Bronchial epithelial cell (primary cell): Measurements from ENCODE around the gene FASTK. TPM values are rescaled to one million over a fixed set of nuclear protein-coding genes. Genes with fewer than 3 reads are reported as not detected.

Source experiments
- DNase-seq: peaks from one replicate; pipeline ENCODE4 v3.0.0-alpha.2; 2010; ENCODE audit warnings: low read depth
- FAIRE-seq: peaks from 2 replicates; lab custom pipeline; 2011; peaks lifted over from hg19 to GRCh38; lab: Jason Lieb, UNC
- H3K27me3 ChIP-seq: 2 replicates; pipeline ENCODE4 v1.5.1; 2011; ENCODE audit warnings: low read length; ENCODE audit not compliant: control insufficient read depth, insufficient read depth
- H3K36me3 ChIP-seq: 2 replicates; pipeline ENCODE4 v1.5.1; 2011; ENCODE audit warnings: low read length; ENCODE audit not compliant: control insufficient read depth, insufficient read depth
- H3K4me3 ChIP-seq: 2 replicates; pipeline ENCODE4 v1.5.1; 2011; ENCODE audit warnings: mild to moderate bottlenecking, low read depth, low read length, control low read depth
- CTCF ChIP-seq: IDR thresholded peaks from 2 replicates; pipeline ENCODE4 v1.5.1; 2011; ENCODE audit warnings: mild to moderate bottlenecking, moderate library complexity, low read length, control low read depth, inconsistent platforms; ENCODE audit not compliant: insufficient read depth, severe bottlenecking
- total RNA-seq: library from RNA; depleted of rRNA; stranded (reverse); fragments of >200 nt; gene quantifications from 2 replicates; pipeline ENCODE4 v1.2.1, GENCODE V29; 2014

The FASTK gene
- total RNA-seq, 1 donor from 2014 or later: 51.6 TPM

GRCh38 chr7:151099486-151100211 is 19.0 kb upstream of the FASTK start:
- Histone ChIP-seq H3K4me3 (no peak overlapping the region), H3K36me3 (peaks cover 3% of the 10 kb centered on the region), H3K27me3 (no peaks in the 10 kb centered on the region)
- DNase-seq (no peak), FAIRE-seq (no peak)
- TF ChIP-seq CTCF: no peak

- Histone ChIP-seq H3K36me3 (peaks cover 2% of the 10 kb centered on the region), H3K27me3 (no peaks in the 10 kb centered on the region), H3K4me3 (no peak overlapping the region)
- no peak for DNase-seq
- TF ChIP-seq CTCF: no peak
- FAIRE-seq: no peak
Observed at GRCh38 chr7:151095828-151096475, 15.3 kb upstream of the FASTK start.

- TF ChIP-seq CTCF: no peak
- no peak overlapping the region for H3K4me3 ChIP-seq
- H3K27me3 ChIP-seq: no peaks in the 10 kb centered on the region
- FAIRE-seq (no peak), DNase-seq (no peak)
- peaks cover 2% of the 10 kb centered on the region for H3K36me3 ChIP-seq
Observed at GRCh38 chr7:151095123-151095797, 14.7 kb upstream of the FASTK start.

- FAIRE-seq: no peak
Observed at GRCh38 chr7:151094675-151095074, 14.1 kb upstream of the FASTK start.

GRCh38 chr7:151093748-151094147 is 13.1 kb upstream of the FASTK start:
- H3K27me3 ChIP-seq: no peaks in the 10 kb centered on the region
- DNase-seq (no peak), FAIRE-seq (no peak)
- TF ChIP-seq CTCF: no peak
- peaks cover 2% of the 10 kb centered on the region for H3K36me3 ChIP-seq
- H3K4me3 ChIP-seq: no peak overlapping the region

More at GRCh38 chr7:151094675-151095074, 14.1 kb upstream of the FASTK start:
- no peak overlapping the region for H3K4me3 ChIP-seq
- no peak for TF ChIP-seq CTCF
- DNase-seq: no peak
- H3K36me3 ChIP-seq: peaks cover 2% of the 10 kb centered on the region
- H3K27me3 ChIP-seq: no peaks in the 10 kb centered on the region
